Measurements from ENCODE around the gene SLC43A1.

The SLC43A1 gene

DNA sequence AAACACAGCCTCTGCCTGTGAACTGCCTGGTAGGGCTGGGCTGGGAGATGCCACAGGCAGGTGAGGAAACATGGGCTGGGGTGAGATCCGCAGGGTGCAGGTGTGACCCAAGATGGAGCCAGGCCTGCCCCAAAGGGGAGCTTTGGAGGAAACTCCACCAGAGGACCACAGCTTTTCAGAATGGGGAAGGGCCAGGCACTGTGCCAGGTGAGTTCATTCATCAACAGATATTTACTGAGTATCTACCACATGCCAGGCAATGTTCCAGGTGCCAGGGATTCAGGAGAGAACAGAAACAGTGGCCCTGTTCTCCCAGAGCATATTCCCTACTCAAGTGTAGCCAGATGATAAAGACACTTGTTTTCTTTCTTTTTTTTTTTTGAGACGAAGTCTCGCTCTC, 44.0 kb downstream of the SLC43A1 start:
- TF ChIP-seq, protein P1, sequence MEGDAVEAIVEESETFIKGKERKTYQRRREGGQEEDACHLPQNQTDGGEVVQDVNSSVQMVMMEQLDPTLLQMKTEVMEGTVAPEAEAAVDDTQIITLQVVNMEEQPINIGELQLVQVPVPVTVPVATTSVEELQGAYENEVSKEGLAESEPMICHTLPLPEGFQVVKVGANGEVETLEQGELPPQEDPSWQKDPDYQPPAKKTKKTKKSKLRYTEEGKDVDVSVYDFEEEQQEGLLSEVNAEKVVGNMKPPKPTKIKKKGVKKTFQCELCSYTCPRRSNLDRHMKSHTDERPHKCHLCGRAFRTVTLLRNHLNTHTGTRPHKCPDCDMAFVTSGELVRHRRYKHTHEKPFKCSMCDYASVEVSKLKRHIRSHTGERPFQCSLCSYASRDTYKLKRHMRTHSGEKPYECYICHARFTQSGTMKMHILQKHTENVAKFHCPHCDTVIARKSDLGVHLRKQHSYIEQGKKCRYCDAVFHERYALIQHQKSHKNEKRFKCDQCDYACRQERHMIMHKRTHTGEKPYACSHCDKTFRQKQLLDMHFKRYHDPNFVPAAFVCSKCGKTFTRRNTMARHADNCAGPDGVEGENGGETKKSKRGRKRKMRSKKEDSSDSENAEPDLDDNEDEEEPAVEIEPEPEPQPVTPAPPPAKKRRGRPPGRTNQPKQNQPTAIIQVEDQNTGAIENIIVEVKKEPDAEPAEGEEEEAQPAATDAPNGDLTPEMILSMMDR (IDR thresholded peaks at IDR 0.05; ENCODE audit: extremely low read depth, missing control alignments): no peak
- no peak for DNase-seq (ENCODE audit: low spot score)

DNA sequence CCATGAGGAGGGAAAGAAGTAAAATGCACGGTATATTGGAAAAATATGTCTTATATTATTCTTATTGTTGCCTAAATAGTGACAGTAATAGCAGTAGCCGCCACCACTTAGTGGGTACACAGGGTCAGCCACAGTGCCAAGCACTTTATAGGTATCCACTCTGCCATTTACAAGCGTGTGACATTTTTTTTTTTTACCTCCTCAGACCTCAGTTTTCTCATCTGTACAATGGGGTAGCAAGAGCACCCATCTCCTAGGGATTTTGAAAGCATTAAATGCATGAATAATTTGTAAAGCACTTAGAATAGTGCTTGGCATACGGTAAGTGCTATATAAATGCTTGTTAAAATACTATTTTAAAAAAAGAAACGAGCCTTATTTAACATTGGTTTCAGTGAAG, 46.2 kb downstream of the SLC43A1 start:
- no peak for DNase-seq (ENCODE audit: low spot score)
- TF ChIP-seq, protein P1 (IDR thresholded peaks at IDR 0.05; ENCODE audit: extremely low read depth, missing control alignments): no peak

DNA sequence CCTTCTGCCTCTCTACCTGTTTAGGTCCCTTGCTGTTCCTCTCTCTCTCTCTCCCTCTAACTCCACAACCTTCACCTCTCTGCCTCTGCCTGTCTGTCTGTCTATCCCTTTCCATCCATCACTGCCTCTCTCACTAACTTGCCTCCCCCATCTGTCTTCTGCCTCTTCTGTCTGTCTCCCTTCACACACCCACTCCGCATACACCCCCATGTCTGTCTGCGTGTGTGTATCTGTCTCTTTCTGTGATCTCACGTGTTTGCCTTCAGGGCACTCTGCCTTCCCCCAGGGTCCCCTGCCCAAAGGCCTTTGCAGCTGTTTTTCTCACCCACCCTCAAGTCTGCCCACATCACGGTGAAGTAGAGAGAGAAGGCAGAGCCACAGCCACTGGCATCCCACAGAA, 47.2 kb downstream of the SLC43A1 start:
- DNase-seq (ENCODE audit: low spot score): no peak
- TF ChIP-seq, protein P1 (IDR thresholded peaks at IDR 0.05; ENCODE audit: extremely low read depth, missing control alignments): no peak

DNA sequence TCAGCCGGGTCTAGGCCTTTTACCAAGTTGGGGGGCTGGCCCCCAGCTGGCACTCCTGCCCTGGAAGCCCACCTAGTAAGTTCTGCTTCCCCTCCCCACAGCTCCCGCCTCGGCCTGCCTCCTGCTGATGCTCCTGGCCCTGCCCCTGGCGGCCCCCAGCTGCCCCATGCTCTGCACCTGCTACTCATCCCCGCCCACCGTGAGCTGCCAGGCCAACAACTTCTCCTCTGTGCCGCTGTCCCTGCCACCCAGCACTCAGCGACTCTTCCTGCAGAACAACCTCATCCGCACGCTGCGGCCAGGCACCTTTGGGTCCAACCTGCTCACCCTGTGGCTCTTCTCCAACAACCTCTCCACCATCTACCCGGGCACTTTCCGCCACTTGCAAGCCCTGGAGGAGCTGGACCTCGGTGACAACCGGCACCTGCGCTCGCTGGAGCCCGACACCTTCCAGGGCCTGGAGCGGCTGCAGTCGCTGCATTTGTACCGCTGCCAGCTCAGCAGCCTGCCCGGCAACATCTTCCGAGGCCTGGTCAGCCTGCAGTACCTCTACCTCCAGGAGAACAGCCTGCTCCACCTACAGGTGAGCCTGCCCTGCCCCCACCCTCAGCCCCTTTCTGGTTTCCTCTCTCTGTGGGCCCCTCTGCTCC, 47.9 kb downstream of the SLC43A1 start:
- TF ChIP-seq, protein P1 (IDR thresholded peaks at IDR 0.05; ENCODE audit: extremely low read depth, missing control alignments): no peak
- no peak for DNase-seq (ENCODE audit: low spot score)

DNA sequence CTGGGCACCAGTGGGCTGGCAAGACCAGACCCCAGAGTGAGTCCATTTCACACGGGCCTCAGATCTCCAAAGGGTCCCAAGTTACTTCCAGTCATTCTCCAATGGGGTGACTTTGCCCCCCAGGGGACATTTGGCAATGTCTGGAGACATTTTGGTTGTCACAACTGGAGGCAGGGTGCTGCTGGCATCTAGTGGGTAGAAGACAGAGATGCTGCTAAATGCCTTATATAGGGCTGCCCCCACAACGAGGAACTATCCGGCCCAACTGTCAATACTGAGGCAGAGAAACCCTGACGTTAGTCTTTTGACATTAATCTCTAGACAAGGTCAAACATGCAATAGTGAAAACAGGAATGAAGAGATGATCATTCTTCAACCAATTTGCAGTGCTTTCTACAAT, 48.8 kb downstream of the SLC43A1 start:
- DNase-seq (ENCODE audit: low spot score): no peak
- TF ChIP-seq, protein P1 (IDR thresholded peaks at IDR 0.05; ENCODE audit: extremely low read depth, missing control alignments): no peak

DNA sequence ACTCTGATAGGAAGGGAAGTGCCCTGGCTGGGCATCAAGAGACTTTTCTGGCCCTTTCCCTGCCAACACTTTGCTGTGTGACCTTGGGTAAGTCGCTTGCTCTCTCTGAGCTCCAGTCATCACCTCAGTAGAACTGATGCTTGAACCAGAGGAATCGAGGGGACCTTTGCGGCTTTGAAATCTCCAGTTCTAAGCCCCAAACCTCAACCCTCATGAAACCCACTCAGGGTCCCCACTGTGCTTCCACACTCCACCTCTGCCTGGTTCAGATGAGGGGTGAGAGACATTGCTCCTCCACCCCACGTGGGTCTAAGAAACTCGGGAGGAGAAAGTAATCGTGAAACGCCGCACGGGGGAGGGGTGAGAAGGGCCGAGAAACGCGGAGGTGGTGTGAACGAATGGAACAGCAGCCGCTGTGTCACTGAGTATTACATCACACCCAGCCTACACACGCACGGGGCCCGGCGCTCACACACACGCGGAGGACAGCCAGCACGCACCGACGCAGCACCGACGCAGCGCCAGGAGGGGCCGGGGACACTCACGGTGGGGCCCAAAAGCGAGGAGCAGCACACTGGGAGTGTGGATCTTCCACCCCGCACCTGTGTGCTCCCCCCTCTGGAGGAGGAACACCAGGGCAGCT, 50.8 kb downstream of the SLC43A1 start:
- TF ChIP-seq, protein P1 (IDR thresholded peaks at IDR 0.05; ENCODE audit: extremely low read depth, missing control alignments): no peak
- no peak for DNase-seq (ENCODE audit: low spot score)

DNA sequence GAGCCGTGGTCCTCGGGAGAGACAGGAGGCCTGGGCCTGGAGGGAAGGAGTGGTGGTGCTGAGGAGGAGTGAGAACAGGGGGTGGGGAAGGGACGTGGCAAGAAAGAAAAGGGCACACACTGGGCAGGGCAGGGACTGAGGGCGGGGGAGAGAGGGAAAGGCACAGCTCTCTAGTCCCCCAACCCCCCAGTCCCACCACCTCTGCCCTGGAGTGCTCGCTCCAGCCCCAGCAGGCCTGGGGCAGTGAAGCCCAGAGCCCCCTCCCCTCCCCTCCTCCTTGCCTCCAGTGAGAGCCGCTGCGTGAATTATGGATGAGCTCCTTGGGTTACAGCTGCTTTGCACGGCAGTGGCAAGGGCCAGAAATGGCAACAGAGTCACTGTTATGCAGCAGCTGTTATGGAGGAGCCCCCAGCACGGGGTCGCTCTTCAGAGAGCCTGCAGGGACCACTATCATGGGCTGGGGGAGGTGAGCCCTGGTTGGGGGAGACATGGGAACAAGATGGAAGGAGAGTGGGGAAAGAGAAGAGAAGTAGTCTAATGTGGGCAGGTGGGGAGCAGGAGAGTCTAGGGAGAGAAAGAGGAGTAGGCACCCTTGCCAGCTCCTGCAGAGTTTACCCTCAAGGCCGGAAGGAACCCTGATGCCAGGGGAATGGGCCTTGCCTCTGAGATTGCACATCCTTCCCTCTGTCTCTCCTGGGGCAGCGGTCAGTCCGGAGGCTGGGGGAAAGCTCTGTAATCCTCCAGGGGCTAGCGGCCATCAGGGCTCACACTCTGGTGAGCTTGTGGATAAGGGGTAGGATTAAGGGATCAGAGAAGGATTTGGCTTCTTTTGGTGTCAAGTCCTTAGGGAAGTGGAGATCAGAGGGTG, 51.6 kb downstream of the SLC43A1 start:
- no peak for DNase-seq (ENCODE audit: low spot score)
- TF ChIP-seq, protein P1 (IDR thresholded peaks at IDR 0.05; ENCODE audit: extremely low read depth, missing control alignments): no peak

Data from GM20000 (cell line).